ENCODE results near the gene EIF4E. TPM values are rescaled to one million over a fixed set of nuclear protein-coding genes. Genes with fewer than 3 reads are reported as not detected.
"Not testable (repeated sequence)": the region's sequence is repeated elsewhere in the genome, so short reads cannot be mapped to it uniquely, and the experiment has no call there.

The EIF4E gene
- polyA plus RNA-seq, 2 donors, result 16.7 to 56.1 TPM

GRCh38 chr4:98831036-98831435, 97.9 kb downstream of the EIF4E start:
- H3K4me1 ChIP-seq (ENCODE audit: control insufficient read depth in 2 of 2, insufficient read depth in 2 of 2, low read length in 1 of 2); H3K9me3 ChIP-seq (ENCODE audit: control insufficient read depth in 2 of 2, insufficient read depth in 1 of 2, low read depth in 1 of 2, low read length in 1 of 2); H3K36me3 ChIP-seq (ENCODE audit: control insufficient read depth in 2 of 2, insufficient read depth in 2 of 2, low read length in 1 of 2); H3K4me3 ChIP-seq (ENCODE audit: low read depth in 1 of 2, low read length in 2 of 2); H3K27me3 ChIP-seq (ENCODE audit: control insufficient read depth in 1 of 2, insufficient read depth in 2 of 2, low read length in 2 of 2); H3K27ac ChIP-seq (ENCODE audit: low read depth in 2 of 2, low read length in 1 of 2): not testable (repeated sequence)
- 81 to 83% methylated on average over 1 of the region's 1 CpG for WGBS, 2 donors

Other genes with a start within 250 kb of the EIF4E start
- gene METAP1, start 66.6 kb upstream of the EIF4E start, polyA plus RNA-seq, result 10 to 100 TPM; 47.7 to 48.6 TPM
- 100 to 1,000 TPM in 1 of 2 donors, 10 to 100 TPM in 1; 51.0 to 112 TPM for gene ADH5, start 159.7 kb upstream of the EIF4E start, polyA plus RNA-seq
- gene ADH4, start 215.2 kb upstream of the EIF4E start, polyA plus RNA-seq, result 1 to 10 TPM in 1 of 2 donors, under 1 TPM in 1; 0.10 to 1.5 TPM